CD14-positive monocyte (primary cell): ENCODE results near the gene FER1L5. TPM values are rescaled to one million over a fixed set of nuclear protein-coding genes. Genes with fewer than 3 reads are reported as not detected.

Source experiments
- DNase-seq, 3 donors: peaks; one replicate each; pipeline ENCODE4 v3.0.0-alpha.2; 2011 to 2022
- H2AFZ ChIP-seq: 2 replicates; pipeline ENCODE4 v1.6.0; 2012; ENCODE audit warnings: mild to moderate bottlenecking, low read depth, low read length, inconsistent platforms; ENCODE audit not compliant: insufficient read depth, poor library complexity, severe bottlenecking
- H3K27ac ChIP-seq, 2 donors: 1 replicate in 1 of 2; 2 replicates in 1 of 2; pipeline ENCODE4 v1.5.1; 2012 to 2013; ENCODE audit warnings: low read length in 2 of 2, control low read depth in 1 of 2, inconsistent platforms in 1 of 2, low read depth in 1 of 2, mild to moderate bottlenecking in 1 of 2
- H3K27me3 ChIP-seq, 2 donors: one replicate each; pipeline versions ENCODE4 v1.6.0 to v1.6.1; 2011 to 2013; ENCODE audit warnings: low read length in 2 of 2; ENCODE audit not compliant: control insufficient read depth in 2 of 2, insufficient read depth in 2 of 2
- H3K36me3 ChIP-seq, 2 donors: replicated peaks in 1 of 2; 1 replicate in 1 of 2; 2 replicates in 1 of 2; pipeline versions ENCODE4 v1.5.1 to v1.6.1; 2012 to 2013; ENCODE audit warnings: low read length in 2 of 2, control low read depth in 1 of 2, inconsistent platforms in 1 of 2, mild to moderate bottlenecking in 1 of 2; ENCODE audit not compliant: insufficient read depth in 2 of 2, control insufficient read depth in 1 of 2
- H3K4me1 ChIP-seq, 2 donors: 1 replicate in 1 of 2; 2 replicates in 1 of 2; pipeline versions ENCODE4 v1.5.1 to v1.6.1; 2012 to 2013; ENCODE audit warnings: low read length in 2 of 2, control low read depth in 1 of 2, inconsistent platforms in 1 of 2, mild to moderate bottlenecking in 1 of 2, moderate library complexity in 1 of 2; ENCODE audit not compliant: insufficient read depth in 2 of 2, control insufficient read depth in 1 of 2
- H3K4me2 ChIP-seq: replicated peaks from 2 replicates; pipeline ENCODE3; 2012; ENCODE audit warnings: low read length, moderate library complexity, mild to moderate bottlenecking; ENCODE audit not compliant: poor library complexity, severe bottlenecking; ENCODE audit errors: extremely low read depth
- H3K4me3 ChIP-seq, 3 experiments: fragments of 200-600 bp in 1 of 3; sonication (generic) in 1 of 3; replicated peaks in 1 of 3; 1 replicate in 2 of 3; 2 replicates in 1 of 3; pipeline ENCODE4 v1.5.1; 2011 to 2013; ENCODE audit warnings: low read length in 3 of 3, mild to moderate bottlenecking in 3 of 3, control low read depth in 2 of 3, low read depth in 2 of 3, inconsistent platforms in 1 of 3, moderate library complexity in 1 of 3
- H3K79me2 ChIP-seq: 2 replicates; pipeline ENCODE4 v1.6.0; 2012; ENCODE audit warnings: mild to moderate bottlenecking, control low read depth, inconsistent platforms, low read length, moderate library complexity; ENCODE audit not compliant: insufficient read depth
- H3K9ac ChIP-seq: 2 replicates; pipeline ENCODE4 v1.6.0; 2017; ENCODE audit warnings: low read length, mild to moderate bottlenecking; ENCODE audit not compliant: insufficient read depth, poor library complexity, severe bottlenecking
- H3K9me3 ChIP-seq, 2 donors: replicated peaks in 1 of 2; 1 replicate in 1 of 2; 2 replicates in 1 of 2; pipeline versions ENCODE4 v1.5.1 to v1.6.1; 2012 to 2013; ENCODE audit warnings: low read length in 2 of 2, control low read depth in 1 of 2; ENCODE audit not compliant: control insufficient read depth in 1 of 2, insufficient read depth in 1 of 2
- H4K20me1 ChIP-seq: 2 replicates; pipeline ENCODE4 v1.6.0; 2012; ENCODE audit warnings: mild to moderate bottlenecking, low read length, control low read depth, moderate library complexity; ENCODE audit not compliant: insufficient read depth
- H3K27ac Mint-ChIP-seq, 7 donors: one replicate each; pipeline ENCODE4 v1.8.0; 2020; ENCODE audit warnings: mild to moderate bottlenecking in 7 of 7, mixed read lengths in 7 of 7, moderate library complexity in 6 of 7, inconsistent platforms in 2 of 7
- H3K27me3 Mint-ChIP-seq, 3 donors: one replicate each; pipeline ENCODE4 v1.8.0; 2021 to 2022; ENCODE audit warnings: low read depth in 3 of 3, mild to moderate bottlenecking in 3 of 3, mixed read lengths in 3 of 3, moderate library complexity in 3 of 3, inconsistent platforms in 1 of 3
- H3K36me3 Mint-ChIP-seq, 2 donors: one replicate each; pipeline ENCODE4 v1.8.0; 2020; ENCODE audit warnings: mixed read lengths in 2 of 2, inconsistent platforms in 1 of 2, mild to moderate bottlenecking in 1 of 2
- H3K4me1 Mint-ChIP-seq: one replicate; pipeline ENCODE4 v1.8.0; 2020; ENCODE audit warnings: mild to moderate bottlenecking, mixed read lengths
- H3K4me3 Mint-ChIP-seq, 2 donors: one replicate each; pipeline ENCODE4 v1.8.0; 2020; ENCODE audit warnings: mild to moderate bottlenecking in 2 of 2, mixed read lengths in 2 of 2, moderate library complexity in 1 of 2
- H3K9me3 Mint-ChIP-seq, 7 donors: one replicate each; pipeline ENCODE4 v1.8.0; 2020 to 2022; ENCODE audit warnings: mixed read lengths in 7 of 7, mild to moderate bottlenecking in 6 of 7, moderate library complexity in 6 of 7, inconsistent platforms in 2 of 7
- WGBS: methylation state at CpG from one replicate; pipeline ENCODE4 v1.1.5; 2013; ENCODE audit warnings: missing lambda C conversion rate; ENCODE audit not compliant: insufficient coverage; 5-methylcytosine and 5-hydroxymethylcytosine counted together
- intact Hi-C, 2 donors: fragments of 100-400 bp; cut with micrococcal nuclease; formaldehyde crosslinking; loops; one replicate each; pipeline versions ENCODE4 v1.15.0 to v1.15.1; 2023
- polyA plus RNA-seq, 3 donors: library from polyadenylated mRNA; depleted of rRNA in 1 of 3; unstranded in 2 of 3; stranded (reverse) in 1 of 3; fragments of 300-500 nt in 2 of 3; fragments of >200 nt in 1 of 3; fragmentation: Illumina TruSeq in 2 of 3; gene quantifications; 1 replicate in 2 of 3; 2 replicates in 1 of 3; pipeline ENCODE4 v1.2.3, GENCODE V29; 2012 to 2021
- TF ChIP-seq, protein P1 (sequence below): fragments of 200-600 bp; IDR thresholded peaks from one replicate; pipeline ENCODE4 v1.8.0; 2022; ENCODE audit warnings: antibody characterized with exemption, mild to moderate bottlenecking

Gene FER1L5
- polyA plus RNA-seq, 3 donors: not detected

DNA sequence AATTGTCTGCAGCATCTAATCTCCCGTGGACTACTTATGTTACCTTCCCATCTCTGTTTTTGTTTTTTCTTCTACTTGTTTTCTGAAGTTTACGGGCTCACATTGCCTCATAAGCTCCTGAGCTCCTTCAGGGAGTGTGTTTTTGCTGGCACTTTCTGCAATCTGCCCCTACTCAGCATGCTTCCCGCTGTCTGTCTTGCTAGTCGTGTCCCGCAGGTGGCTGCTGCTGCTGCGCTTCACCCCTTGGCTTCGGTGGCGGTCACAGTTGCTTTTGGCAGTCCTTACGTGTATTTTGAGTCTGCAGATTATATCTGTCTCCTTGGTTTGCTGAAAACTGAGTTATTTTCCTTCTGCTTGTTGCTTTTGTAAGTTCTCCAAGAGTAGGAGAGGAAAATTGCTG, 37.3 kb downstream of the FER1L5 start:
- no peak overlapping the region for H2AFZ ChIP-seq
- TF ChIP-seq, protein P1, sequence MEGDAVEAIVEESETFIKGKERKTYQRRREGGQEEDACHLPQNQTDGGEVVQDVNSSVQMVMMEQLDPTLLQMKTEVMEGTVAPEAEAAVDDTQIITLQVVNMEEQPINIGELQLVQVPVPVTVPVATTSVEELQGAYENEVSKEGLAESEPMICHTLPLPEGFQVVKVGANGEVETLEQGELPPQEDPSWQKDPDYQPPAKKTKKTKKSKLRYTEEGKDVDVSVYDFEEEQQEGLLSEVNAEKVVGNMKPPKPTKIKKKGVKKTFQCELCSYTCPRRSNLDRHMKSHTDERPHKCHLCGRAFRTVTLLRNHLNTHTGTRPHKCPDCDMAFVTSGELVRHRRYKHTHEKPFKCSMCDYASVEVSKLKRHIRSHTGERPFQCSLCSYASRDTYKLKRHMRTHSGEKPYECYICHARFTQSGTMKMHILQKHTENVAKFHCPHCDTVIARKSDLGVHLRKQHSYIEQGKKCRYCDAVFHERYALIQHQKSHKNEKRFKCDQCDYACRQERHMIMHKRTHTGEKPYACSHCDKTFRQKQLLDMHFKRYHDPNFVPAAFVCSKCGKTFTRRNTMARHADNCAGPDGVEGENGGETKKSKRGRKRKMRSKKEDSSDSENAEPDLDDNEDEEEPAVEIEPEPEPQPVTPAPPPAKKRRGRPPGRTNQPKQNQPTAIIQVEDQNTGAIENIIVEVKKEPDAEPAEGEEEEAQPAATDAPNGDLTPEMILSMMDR: no peak
- Mint-ChIP-seq H3K36me3 (no peaks in the 10 kb centered on the region), H3K4me3 (no peak overlapping the region), H3K27ac (no peak overlapping the region), H3K9me3 (peaks cover 0 to 3% (median 0%) of the 10 kb centered on the region in 7 donors), H3K27me3 (peaks cover 2 to 4% (median 2%) of the 10 kb centered on the region in 3 donors), H3K4me1 (peaks cover 3% of the 10 kb centered on the region)
- H3K27ac ChIP-seq: no peak overlapping the region
- intact Hi-C loops: no loop called here
- no peak overlapping the region for H3K9ac ChIP-seq
- H3K79me2 ChIP-seq: no peaks in the 10 kb centered on the region
- no peak overlapping the region for H3K4me3 ChIP-seq
- H3K36me3 ChIP-seq: no peaks in the 10 kb centered on the region
- 85% methylated on average over 9 of the region's 9 CpGs for WGBS
- peaks cover 2 to 7% of the 10 kb centered on the region in 2 donors for H3K4me1 ChIP-seq
- H3K27me3 ChIP-seq: no peaks in the 10 kb centered on the region
- no peaks in the 10 kb centered on the region for H4K20me1 ChIP-seq
- H3K9me3 ChIP-seq: no peaks in the 10 kb centered on the region
- H3K4me2 ChIP-seq: no peak overlapping the region
- no peak for DNase-seq

DNA sequence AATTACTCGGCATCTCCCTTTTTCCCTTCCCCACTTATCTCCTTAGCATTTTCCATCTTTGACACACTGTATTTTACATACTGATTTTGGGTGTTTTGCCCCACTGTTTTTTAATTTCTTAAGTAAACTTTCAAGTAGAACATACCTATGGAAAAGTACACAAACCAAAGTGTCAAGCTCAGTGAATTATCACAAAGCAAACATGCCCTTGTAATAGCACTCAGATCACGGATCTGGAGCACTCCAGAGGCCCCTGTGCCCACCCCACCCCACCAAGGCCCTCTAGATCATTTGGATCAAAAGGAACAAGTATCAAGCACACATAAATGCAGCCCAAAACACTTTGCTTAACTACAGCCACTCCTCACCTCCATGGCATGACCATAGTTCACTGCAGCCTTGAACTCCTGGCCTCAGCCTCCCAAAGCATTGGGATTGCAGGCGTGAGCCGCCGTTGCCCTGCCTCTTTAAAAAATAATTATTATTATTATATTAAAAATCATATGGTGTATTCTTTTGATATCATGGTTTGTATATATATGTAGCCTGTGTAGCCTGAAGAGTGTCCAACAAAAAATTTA, 38.1 kb downstream of the FER1L5 start:
- no peak for DNase-seq
- H3K4me3 ChIP-seq: no peak overlapping the region
- peaks cover 0 to 3% (median 0%) of the 10 kb centered on the region in 7 donors for H3K9me3 Mint-ChIP-seq
- no peaks in the 10 kb centered on the region for H3K4me1 Mint-ChIP-seq
- TF ChIP-seq, protein P1: no peak
- peaks cover 2 to 7% of the 10 kb centered on the region in 2 donors for H3K4me1 ChIP-seq
- intact Hi-C loops: no loop called here
- H3K4me3 Mint-ChIP-seq: no peak overlapping the region
- H3K9ac ChIP-seq: no peak overlapping the region
- H3K36me3 Mint-ChIP-seq: no peaks in the 10 kb centered on the region
- no peak overlapping the region for H3K27ac Mint-ChIP-seq
- no peaks in the 10 kb centered on the region for H3K36me3 ChIP-seq
- H2AFZ ChIP-seq: no peak overlapping the region
- no peaks in the 10 kb centered on the region for H3K9me3 ChIP-seq
- 100% methylated on average over 2 of the region's 5 CpGs for WGBS
- no peaks in the 10 kb centered on the region for H4K20me1 ChIP-seq
- H3K79me2 ChIP-seq: no peaks in the 10 kb centered on the region
- H3K27me3 ChIP-seq: no peaks in the 10 kb centered on the region
- H3K27me3 Mint-ChIP-seq: peaks cover 2 to 4% (median 4%) of the 10 kb centered on the region in 3 donors
- H3K4me2 ChIP-seq: no peak overlapping the region
- H3K27ac ChIP-seq: no peak overlapping the region
